Measurements from ENCODE around the gene ALKBH5. TPM values are rescaled to one million over a fixed set of nuclear protein-coding genes. Genes with fewer than 3 reads are reported as not detected.
"Not testable (repeated sequence)": the region's sequence is repeated elsewhere in the genome, so short reads cannot be mapped to it uniquely, and the experiment has no call there.

ALKBH5 gene
- total RNA-seq, 4 donors from 2014 or later = 73.9 to 110 (median 93.6) TPM

DNA sequence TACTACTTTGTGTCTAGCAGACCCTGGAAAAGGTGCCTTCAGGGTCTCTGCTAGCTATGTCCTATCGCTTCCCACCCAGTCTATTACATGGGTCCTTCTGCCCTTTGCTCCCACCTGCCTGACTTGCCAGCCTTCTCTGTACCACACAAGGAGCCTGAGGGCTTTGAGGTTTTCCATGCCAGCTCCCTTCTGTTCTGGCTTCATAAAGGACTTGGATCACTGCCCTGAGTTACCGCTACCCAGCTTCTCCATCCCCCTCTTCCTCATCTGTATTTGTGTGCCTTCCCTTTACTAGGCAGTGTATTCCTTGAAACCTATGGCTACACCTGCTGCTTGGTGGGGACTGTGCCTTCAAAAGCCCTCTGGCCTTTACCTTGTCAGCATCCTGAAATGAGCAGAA is 22.2 kb downstream of the ALKBH5 start:
- peaks cover 0 to 87% (median 29%) of the 10 kb centered on the region in 3 donors for H3K36me3 ChIP-seq
- H3K4me1 ChIP-seq = peaks cover 0 to 34% (median 0%) of the 10 kb centered on the region in 4 donors
- no peak overlapping the region for H3K27ac ChIP-seq
- H3K4me3 ChIP-seq = no peak overlapping the region
- no peaks in the 10 kb centered on the region for H3K9me3 ChIP-seq
- DNase-seq (ENCODE audit: low spot score in 2 of 2) = no peak
- TF ChIP-seq EP300 (IDR thresholded peaks at IDR 0.05) (no peak), POLR2A (IDR thresholded peaks at IDR 0.05) (no peak)
- TF ChIP-seq, protein P1, sequence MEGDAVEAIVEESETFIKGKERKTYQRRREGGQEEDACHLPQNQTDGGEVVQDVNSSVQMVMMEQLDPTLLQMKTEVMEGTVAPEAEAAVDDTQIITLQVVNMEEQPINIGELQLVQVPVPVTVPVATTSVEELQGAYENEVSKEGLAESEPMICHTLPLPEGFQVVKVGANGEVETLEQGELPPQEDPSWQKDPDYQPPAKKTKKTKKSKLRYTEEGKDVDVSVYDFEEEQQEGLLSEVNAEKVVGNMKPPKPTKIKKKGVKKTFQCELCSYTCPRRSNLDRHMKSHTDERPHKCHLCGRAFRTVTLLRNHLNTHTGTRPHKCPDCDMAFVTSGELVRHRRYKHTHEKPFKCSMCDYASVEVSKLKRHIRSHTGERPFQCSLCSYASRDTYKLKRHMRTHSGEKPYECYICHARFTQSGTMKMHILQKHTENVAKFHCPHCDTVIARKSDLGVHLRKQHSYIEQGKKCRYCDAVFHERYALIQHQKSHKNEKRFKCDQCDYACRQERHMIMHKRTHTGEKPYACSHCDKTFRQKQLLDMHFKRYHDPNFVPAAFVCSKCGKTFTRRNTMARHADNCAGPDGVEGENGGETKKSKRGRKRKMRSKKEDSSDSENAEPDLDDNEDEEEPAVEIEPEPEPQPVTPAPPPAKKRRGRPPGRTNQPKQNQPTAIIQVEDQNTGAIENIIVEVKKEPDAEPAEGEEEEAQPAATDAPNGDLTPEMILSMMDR (IDR thresholded peaks at IDR 0.05) = no peak
- no peaks in the 10 kb centered on the region for H3K27me3 ChIP-seq
- WGBS, 2 donors = 79 to 93% methylated on average over 2 of the region's 2 CpGs

DNA sequence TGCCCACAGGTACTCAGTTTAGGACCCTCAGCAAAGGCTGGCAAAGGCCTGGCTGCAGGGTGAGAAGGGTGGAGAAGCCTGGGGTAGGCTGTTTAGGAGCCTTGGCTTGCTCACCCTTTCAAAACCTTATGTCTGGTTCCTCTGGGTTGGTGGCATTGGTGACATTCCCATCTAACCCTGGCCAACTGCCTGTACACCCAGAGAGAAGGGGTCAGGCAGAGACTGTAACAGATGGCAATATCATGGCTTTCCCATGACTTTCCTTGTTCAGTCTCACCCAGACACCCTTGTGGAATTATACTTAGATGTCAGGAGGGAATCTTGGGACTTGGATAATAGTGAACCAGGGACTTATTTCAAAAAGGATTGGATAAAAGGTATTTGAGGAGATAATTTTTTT is 23.3 kb downstream of the ALKBH5 start:
- peaks cover 0 to 28% (median 0%) of the 10 kb centered on the region in 4 donors for H3K4me1 ChIP-seq
- DNase-seq (ENCODE audit: low spot score in 2 of 2) = no peak
- H3K4me3 ChIP-seq = no peak overlapping the region
- peaks cover 0 to 94% (median 29%) of the 10 kb centered on the region in 3 donors for H3K36me3 ChIP-seq
- no peaks in the 10 kb centered on the region for H3K9me3 ChIP-seq
- TF ChIP-seq EP300 (IDR thresholded peaks at IDR 0.05) = no peak
- TF ChIP-seq POLR2A (IDR thresholded peaks at IDR 0.05) = no peak
- TF ChIP-seq, protein P1 (IDR thresholded peaks at IDR 0.05) = no peak
- H3K27ac ChIP-seq = no peak overlapping the region
- H3K27me3 ChIP-seq = no peaks in the 10 kb centered on the region

DNA sequence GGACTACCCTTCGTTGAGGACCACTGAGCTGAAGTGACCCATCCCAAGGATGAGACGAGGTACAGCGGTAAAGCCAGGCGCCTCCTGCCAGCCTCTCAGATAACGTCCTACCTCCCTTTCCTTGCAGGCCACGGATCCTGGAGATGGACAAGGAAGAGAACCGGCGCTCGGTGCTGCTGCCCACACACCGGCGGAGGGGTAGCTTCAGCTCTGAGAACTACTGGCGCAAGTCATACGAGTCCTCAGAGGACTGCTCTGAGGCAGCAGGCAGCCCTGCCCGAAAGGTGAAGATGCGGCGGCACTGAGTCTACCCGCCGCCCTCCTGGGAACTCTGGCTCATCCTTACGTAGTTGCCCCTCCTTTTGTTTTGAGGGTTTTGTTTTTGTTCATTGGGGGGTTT is 24.5 kb downstream of the ALKBH5 start:
- Histone ChIP-seq H3K27ac (no peak overlapping the region), H3K36me3 (peaks cover 0 to 89% (median 29%) of the 10 kb centered on the region in 3 donors), H3K9me3 (no peaks in the 10 kb centered on the region), H3K4me3 (no peak overlapping the region), H3K27me3 (no peaks in the 10 kb centered on the region), H3K4me1 (peaks cover 0 to 21% (median 0%) of the 10 kb centered on the region in 4 donors)
- DNase-seq (ENCODE audit: low spot score in 2 of 2) = no peak
- 88 to 90% methylated on average over 18 to 19 of the region's 19 CpGs for WGBS, 2 donors
- TF ChIP-seq POLR2A (IDR thresholded peaks at IDR 0.05) = no peak
- no peak for TF ChIP-seq EP300 (IDR thresholded peaks at IDR 0.05)
- TF ChIP-seq, protein P1 (IDR thresholded peaks at IDR 0.05) = no peak

DNA sequence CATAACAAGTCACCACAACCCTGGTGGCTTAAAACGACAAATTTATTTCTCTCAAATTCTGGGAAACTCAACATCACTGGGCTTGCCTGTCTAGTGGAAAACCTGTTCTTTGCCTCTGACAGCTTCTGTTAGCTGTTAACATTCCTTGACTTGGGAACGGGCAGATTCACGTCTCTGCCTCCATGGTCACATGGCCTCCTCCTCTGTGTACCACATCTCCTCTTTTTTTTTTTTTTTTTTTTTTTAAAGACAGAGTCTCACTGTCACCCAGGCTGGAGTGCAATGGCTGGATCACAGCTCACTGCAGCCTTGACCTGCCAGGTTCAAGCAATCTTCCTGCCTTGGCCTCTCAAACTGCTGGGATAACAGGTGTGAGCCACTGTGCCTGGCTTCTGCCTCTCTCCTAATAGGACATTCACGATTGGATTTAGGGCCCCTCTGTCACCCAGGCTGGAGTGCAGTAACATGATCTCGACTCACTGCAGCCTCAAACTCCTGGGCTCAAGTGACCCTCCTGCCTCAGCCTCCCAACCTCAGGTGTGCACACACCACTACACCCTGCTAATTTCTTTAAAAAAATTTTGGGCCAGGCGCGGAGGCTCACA is 30.1 kb downstream of the ALKBH5 start:
- peaks cover 0 to 34% (median 13%) of the 10 kb centered on the region in 3 donors for H3K36me3 ChIP-seq
- no peaks in the 10 kb centered on the region for H3K9me3 ChIP-seq
- H3K27me3 ChIP-seq = no peaks in the 10 kb centered on the region
- 60 to 68% methylated on average over 7 of the region's 7 CpGs for WGBS, 2 donors
- DNase-seq (ENCODE audit: low spot score in 2 of 2) = no peak
- H3K4me1 ChIP-seq = peaks cover 0 to 17% (median 0%) of the 10 kb centered on the region in 4 donors
- H3K27ac ChIP-seq = no peak overlapping the region
- no peak overlapping the region for H3K4me3 ChIP-seq
- TF ChIP-seq, protein P1 (IDR thresholded peaks at IDR 0.05) = no peak
- TF ChIP-seq EP300 (IDR thresholded peaks at IDR 0.05) (no peak), POLR2A (IDR thresholded peaks at IDR 0.05) (no peak)

DNA sequence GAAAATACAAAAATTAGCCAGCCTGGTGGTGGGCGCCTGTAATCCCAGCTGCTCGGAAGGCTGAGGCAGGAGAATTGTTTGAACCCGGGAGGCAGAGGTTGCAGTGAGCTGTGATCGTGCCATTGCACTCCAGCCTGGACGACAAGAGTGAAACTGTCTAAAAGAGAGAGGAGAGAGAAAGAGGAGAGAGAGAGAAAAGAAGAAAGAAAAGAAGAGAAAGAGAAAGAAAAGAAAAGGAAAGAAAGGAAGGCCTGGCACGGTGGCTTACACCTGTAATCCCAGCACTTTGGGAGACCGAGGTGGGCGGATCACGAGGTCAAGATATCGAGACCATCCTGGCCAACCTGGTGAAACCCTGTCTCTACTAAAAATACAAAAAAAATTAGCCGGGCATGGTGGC is 33.3 kb downstream of the ALKBH5 start:
- H3K4me3 ChIP-seq; DNase-seq (ENCODE audit: low spot score in 2 of 2); H3K9me3 ChIP-seq; H3K27ac ChIP-seq; H3K36me3 ChIP-seq; H3K27me3 ChIP-seq: not testable (repeated sequence)
- WGBS, 2 donors = 80% methylated on average over 11 of the region's 11 CpGs
- peaks cover 0 to 27% (median 0%) of the 10 kb centered on the region in 4 donors for H3K4me1 ChIP-seq

All from tibial nerve (tissue), 4 donors.